ENCODE data around the gene APOBEC3F. TPM values are rescaled to one million over a fixed set of nuclear protein-coding genes. Genes with fewer than 3 reads are reported as not detected.
A peak's percentile ranks its signal among the peaks of the same experiment; 100 is the strongest.

Gene APOBEC3F
- total and polyA plus RNA-seq, 2 of the 13 experiments (the other 11 are each of a cell fraction or from before 2014, with no cell fraction given): 2.9 to 3.7 TPM

DNA sequence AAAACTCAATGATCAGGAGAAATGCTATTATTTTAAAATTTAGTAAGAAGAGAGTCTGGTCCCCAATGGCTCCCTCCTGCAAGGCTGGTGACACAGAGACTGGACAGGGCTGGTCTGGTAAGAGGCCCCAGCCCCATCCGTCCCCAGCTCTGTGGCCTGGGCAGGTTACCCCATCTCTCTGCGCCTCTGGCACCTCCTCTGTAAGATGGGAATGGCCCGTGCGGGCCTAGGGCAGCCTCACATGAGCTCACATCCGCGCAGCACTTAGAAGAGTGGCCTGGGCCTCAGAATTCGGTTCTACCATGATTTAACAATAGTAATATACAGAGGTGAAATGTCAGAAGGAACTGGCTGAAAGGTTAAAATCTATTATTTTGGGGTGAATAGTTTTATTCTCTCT is 1.2 kb downstream of the APOBEC3F start:
- no peaks in the 10 kb centered on the region for H3K36me3 ChIP-seq (replicated peaks in 1 of 2; ENCODE audit: control insufficient read depth in 1 of 2, insufficient read depth in 2 of 2, low read length in 2 of 2)
- no peak overlapping the region for H3K9ac ChIP-seq (ENCODE audit: insufficient read depth, low read depth, low read length)
- H3K4me1 ChIP-seq (ENCODE audit: insufficient read depth, low read length): peaks cover 33% of the 10 kb centered on the region
- H3K27ac ChIP-seq (ENCODE audit: extremely low read length, insufficient read depth, low read length): no peak overlapping the region
- no peak overlapping the region for H3K4me3 ChIP-seq (replicated peaks in 1 of 3; ENCODE audit: insufficient read depth in 1 of 3, low read depth in 2 of 3, low read length in 3 of 3)
- no peaks in the 10 kb centered on the region for H3K9me3 ChIP-seq (ENCODE audit: low read length)
- H3K4me2 ChIP-seq (ENCODE audit: low read depth, low read length): peak overlapping the region; percentile 78; the same call in 1 of the 2 replicates
- WGBS (ENCODE audit: low lambda C conversion rate): 100% methylated on average over 6 of the region's 7 CpGs
- ChIA-PET CTCF (ENCODE audit: low intra/inter-chr PET ratio, low total read pairs) (no interaction called here), POLR2A (no interaction called here)
- ATAC-seq (no peak), FAIRE-seq (no peak), DNase-seq (ENCODE audit: low spot score) (no peak)
- no peak overlapping the region for H2AFZ ChIP-seq (ENCODE audit: low read length)
- TSS peak; percentile 69 for BruUV-seq (replicated peaks)
- H3K27me3 ChIP-seq (ENCODE audit: control insufficient read depth in 1 of 2, insufficient read depth in 2 of 2, low read length in 2 of 2): no peaks in the 10 kb centered on the region
- no peak for TF ChIP-seq ZNF160 (CRISPR knock-in tag; IDR thresholded peaks at IDR 0.05)
- TF ChIP-seq, protein P1, sequence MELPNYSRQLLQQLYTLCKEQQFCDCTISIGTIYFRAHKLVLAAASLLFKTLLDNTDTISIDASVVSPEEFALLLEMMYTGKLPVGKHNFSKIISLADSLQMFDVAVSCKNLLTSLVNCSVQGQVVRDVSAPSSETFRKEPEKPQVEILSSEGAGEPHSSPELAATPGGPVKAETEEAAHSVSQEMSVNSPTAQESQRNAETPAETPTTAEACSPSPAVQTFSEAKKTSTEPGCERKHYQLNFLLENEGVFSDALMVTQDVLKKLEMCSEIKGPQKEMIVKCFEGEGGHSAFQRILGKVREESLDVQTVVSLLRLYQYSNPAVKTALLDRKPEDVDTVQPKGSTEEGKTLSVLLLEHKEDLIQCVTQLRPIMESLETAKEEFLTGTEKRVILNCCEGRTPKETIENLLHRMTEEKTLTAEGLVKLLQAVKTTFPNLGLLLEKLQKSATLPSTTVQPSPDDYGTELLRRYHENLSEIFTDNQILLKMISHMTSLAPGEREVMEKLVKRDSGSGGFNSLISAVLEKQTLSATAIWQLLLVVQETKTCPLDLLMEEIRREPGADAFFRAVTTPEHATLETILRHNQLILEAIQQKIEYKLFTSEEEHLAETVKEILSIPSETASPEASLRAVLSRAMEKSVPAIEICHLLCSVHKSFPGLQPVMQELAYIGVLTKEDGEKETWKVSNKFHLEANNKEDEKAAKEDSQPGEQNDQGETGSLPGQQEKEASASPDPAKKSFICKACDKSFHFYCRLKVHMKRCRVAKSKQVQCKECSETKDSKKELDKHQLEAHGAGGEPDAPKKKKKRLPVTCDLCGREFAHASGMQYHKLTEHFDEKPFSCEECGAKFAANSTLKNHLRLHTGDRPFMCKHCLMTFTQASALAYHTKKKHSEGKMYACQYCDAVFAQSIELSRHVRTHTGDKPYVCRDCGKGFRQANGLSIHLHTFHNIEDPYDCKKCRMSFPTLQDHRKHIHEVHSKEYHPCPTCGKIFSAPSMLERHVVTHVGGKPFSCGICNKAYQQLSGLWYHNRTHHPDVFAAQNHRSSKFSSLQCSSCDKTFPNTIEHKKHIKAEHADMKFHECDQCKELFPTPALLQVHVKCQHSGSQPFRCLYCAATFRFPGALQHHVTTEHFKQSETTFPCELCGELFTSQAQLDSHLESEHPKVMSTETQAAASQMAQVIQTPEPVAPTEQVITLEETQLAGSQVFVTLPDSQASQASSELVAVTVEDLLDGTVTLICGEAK (IDR thresholded peaks at IDR 0.05): no peak
- TF ChIP-seq, protein P1 (CRISPR knock-in tag; IDR thresholded peaks at IDR 0.05): no peak
- no peak for TF ChIP-seq REXO4 (CRISPR knock-in tag; IDR thresholded peaks at IDR 0.05; ENCODE audit: borderline replicate concordance)
- TF ChIP-seq ZNF253 (CRISPR knock-in tag; IDR thresholded peaks at IDR 0.05; ENCODE audit: borderline replicate concordance): no peak
- no peak for TF ChIP-seq ZNF292 (CRISPR knock-in tag; IDR thresholded peaks at IDR 0.05; ENCODE audit: borderline replicate concordance, low read depth)
- no peak for TF ChIP-seq ZNF567 (CRISPR knock-in tag; IDR thresholded peaks at IDR 0.05; ENCODE audit: borderline replicate concordance)
- TF ChIP-seq ZNF468 (CRISPR knock-in tag; IDR thresholded peaks at IDR 0.05): no peak
- TF ChIP-seq ZBTB49 (CRISPR knock-in tag; IDR thresholded peaks at IDR 0.05; ENCODE audit: borderline replicate concordance): no peak
- H4K20me1 ChIP-seq (ENCODE audit: insufficient read depth, low read length): no peaks in the 10 kb centered on the region
- intact Hi-C loops (cut with micrococcal nuclease; ENCODE audit: unreplicated experiment): no loop called here
- in situ Hi-C loops (cut with HindIII; ENCODE audit: extremely low pct_ligation_motif_present, low pct_unique_long_range_greater_than_20kb): no loop called here
- peaks cover 2% of the 10 kb centered on the region for H3K79me2 ChIP-seq (ENCODE audit: insufficient read depth, low read length)
